Parathyroid adenoma (tissue), 2 donors: ENCODE results near the gene CSAD.

Source experiments
- H2AFZ ChIP-seq: fragments of 300-600 bp; sonication (generic); one replicate; pipeline ENCODE4 v1.7.0; 2017; ENCODE audit warnings: antibody characterized with exemption, mild to moderate bottlenecking
- H3K27ac ChIP-seq: fragments of 300-600 bp; sonication (generic); one replicate; pipeline ENCODE4 v1.7.0; 2017
- H3K27me3 ChIP-seq: fragments of 300-600 bp; sonication (generic); one replicate; pipeline ENCODE4 v1.7.0; 2017; ENCODE audit warnings: low read length; ENCODE audit not compliant: control insufficient read depth, insufficient read depth
- H3K36me3 ChIP-seq: fragments of 300-600 bp; sonication (generic); one replicate; pipeline ENCODE4 v1.7.0; 2017; ENCODE audit warnings: low read length; ENCODE audit not compliant: control insufficient read depth, insufficient read depth
- H3K4me1 ChIP-seq: fragments of 300-600 bp; sonication (generic); one replicate; pipeline ENCODE4 v1.7.0; 2017; ENCODE audit warnings: control low read depth
- H3K4me2 ChIP-seq: fragments of 300-600 bp; sonication (generic); one replicate; pipeline ENCODE4 v1.7.0; 2017; ENCODE audit warnings: low read length
- H3K4me3 ChIP-seq: fragments of 300-600 bp; sonication (generic); one replicate; pipeline ENCODE4 v1.7.0; 2017; ENCODE audit warnings: low read depth, low read length
- H3K79me2 ChIP-seq: fragments of 300-600 bp; sonication (generic); one replicate; pipeline ENCODE4 v1.7.0; 2017; ENCODE audit warnings: control low read depth
- H3K9ac ChIP-seq: fragments of 300-600 bp; sonication (generic); one replicate; pipeline ENCODE4 v1.7.0; 2017; ENCODE audit warnings: mild to moderate bottlenecking
- H3K9me3 ChIP-seq: fragments of 300-600 bp; sonication (generic); one replicate; pipeline ENCODE4 v1.7.0; 2017; ENCODE audit warnings: low read length; ENCODE audit not compliant: control insufficient read depth
- TF ChIP-seq, protein P1 (sequence below): fragments of 300-600 bp; sonication (generic); IDR thresholded peaks from one replicate; pipeline ENCODE4 v1.7.0; 2017; ENCODE audit warnings: antibody characterized with exemption, mild to moderate bottlenecking
- donor health status: primary hyperparathyroidism.

CSAD gene

DNA sequence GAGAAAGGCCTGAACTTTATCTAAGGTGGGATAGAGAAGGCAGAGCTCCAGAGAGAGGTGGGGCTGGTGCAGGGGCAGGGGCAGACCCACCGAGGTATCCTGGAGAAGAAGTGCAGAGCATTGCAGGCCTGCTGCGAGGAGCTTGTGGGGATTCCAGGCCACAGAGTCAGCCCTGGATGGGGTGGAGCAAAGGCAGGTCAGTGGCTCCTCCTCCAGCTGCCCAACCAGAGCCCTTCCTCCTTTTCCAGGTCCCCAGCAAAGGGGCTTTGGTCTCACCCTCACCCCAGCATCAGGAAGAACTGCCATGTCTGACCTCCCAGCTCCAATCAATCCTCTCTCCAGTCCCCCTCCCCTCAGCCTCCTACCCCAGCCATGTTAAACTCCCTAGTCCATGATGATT, 20.1 kb downstream of the CSAD start:
- Histone ChIP-seq H3K9me3 (no peaks in the 10 kb centered on the region), H3K79me2 (no peaks in the 10 kb centered on the region), H3K9ac (no peak overlapping the region), H3K27me3 (no peaks in the 10 kb centered on the region), H3K4me2 (no peak overlapping the region), H3K36me3 (no peaks in the 10 kb centered on the region), H3K4me3 (no peak overlapping the region), H3K4me1 (peaks cover 2% of the 10 kb centered on the region), H2AFZ (no peak overlapping the region), H3K27ac (no peak overlapping the region)
- TF ChIP-seq, protein P1, sequence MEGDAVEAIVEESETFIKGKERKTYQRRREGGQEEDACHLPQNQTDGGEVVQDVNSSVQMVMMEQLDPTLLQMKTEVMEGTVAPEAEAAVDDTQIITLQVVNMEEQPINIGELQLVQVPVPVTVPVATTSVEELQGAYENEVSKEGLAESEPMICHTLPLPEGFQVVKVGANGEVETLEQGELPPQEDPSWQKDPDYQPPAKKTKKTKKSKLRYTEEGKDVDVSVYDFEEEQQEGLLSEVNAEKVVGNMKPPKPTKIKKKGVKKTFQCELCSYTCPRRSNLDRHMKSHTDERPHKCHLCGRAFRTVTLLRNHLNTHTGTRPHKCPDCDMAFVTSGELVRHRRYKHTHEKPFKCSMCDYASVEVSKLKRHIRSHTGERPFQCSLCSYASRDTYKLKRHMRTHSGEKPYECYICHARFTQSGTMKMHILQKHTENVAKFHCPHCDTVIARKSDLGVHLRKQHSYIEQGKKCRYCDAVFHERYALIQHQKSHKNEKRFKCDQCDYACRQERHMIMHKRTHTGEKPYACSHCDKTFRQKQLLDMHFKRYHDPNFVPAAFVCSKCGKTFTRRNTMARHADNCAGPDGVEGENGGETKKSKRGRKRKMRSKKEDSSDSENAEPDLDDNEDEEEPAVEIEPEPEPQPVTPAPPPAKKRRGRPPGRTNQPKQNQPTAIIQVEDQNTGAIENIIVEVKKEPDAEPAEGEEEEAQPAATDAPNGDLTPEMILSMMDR: no peak

DNA sequence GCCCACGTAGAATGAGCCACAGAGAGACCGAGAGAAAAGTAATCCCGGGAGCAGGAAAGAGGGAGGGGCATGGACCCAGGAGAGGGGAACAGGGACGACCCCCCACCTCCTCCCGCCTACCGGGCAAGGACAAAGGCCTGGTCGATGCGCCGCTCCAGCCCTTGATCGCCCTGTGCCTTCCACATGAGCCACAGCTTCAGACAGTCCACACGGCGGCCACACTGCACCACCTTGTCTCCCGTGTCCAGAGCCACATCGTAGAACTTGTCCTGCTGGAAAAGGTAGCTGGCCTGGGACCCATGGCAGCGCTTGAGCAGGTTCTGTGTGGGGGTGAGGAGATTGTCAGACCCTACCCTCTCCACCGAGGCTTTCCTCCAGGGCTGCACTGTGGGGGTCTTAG, 20.7 kb downstream of the CSAD start:
- TF ChIP-seq, protein P1: no peak
- Histone ChIP-seq H3K36me3 (no peaks in the 10 kb centered on the region), H3K9me3 (no peaks in the 10 kb centered on the region), H3K9ac (no peak overlapping the region), H3K79me2 (no peaks in the 10 kb centered on the region), H3K4me1 (peaks cover 2% of the 10 kb centered on the region), H3K4me3 (no peak overlapping the region), H3K4me2 (no peak overlapping the region), H3K27ac (no peak overlapping the region), H2AFZ (no peak overlapping the region), H3K27me3 (no peaks in the 10 kb centered on the region)

DNA sequence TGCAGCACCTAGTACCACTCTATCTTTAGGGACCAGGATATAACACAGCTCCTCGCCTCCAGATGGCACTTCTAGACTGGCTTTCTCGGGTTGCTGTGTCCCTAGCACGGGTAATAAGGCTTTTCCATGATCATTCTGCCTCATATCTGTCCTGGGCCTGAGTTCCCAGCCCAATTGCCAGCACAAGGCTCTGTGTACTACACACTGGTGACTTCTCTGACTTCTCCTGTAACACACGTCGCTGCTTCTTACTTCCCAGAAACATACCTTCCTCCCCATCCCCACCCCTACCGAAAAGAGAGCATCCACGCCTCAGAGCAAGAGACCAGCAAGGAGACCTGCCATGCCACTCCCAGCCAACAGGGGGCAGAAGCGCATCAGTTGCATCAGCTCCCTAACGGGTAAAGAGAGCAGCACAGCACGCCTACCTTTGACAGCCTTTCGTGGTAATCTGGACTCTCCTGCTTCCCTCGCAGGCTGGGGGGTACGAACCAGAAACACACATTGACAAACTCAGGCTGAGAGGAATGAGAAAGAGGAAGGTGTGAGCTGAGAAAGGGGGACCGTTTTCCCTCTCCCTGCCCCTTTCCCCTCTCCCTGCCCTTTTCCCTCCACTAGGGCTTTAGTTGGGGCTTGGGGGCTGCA, 21.4 kb downstream of the CSAD start:
- H3K27ac ChIP-seq: no peak overlapping the region

DNA sequence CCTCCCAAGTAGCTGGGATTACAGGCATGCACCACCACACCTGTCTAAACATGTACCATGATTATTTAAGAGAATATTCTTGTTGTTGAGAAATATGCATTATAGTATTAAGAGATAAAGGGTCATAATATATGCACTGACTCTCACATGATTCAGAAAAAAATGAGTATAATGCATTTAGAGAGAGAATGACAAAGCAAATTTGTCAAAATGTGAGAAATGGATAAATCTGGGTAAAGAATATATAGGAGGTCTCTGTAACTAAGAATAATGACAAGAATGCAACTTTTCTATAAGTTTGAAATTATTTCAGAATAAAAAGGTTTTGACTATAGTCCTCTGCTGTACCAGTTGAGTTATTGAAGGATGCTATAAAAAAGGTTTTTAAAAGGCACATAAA, 28.3 kb downstream of the CSAD start:
- H3K4me1 ChIP-seq: no peaks in the 10 kb centered on the region
- TF ChIP-seq, protein P1: no peak
- no peaks in the 10 kb centered on the region for H3K27me3 ChIP-seq
- no peaks in the 10 kb centered on the region for H3K79me2 ChIP-seq
- no peak overlapping the region for H3K27ac ChIP-seq
- H3K4me2 ChIP-seq: no peak overlapping the region
- H3K9me3 ChIP-seq: no peaks in the 10 kb centered on the region
- no peak overlapping the region for H3K4me3 ChIP-seq
- H3K36me3 ChIP-seq: no peaks in the 10 kb centered on the region
- no peak overlapping the region for H3K9ac ChIP-seq
- no peak overlapping the region for H2AFZ ChIP-seq

More for the DNA sequence above, 21.4 kb downstream of the CSAD start:
- Histone ChIP-seq H3K4me2 (no peak overlapping the region), H3K9me3 (no peaks in the 10 kb centered on the region), H3K27me3 (no peaks in the 10 kb centered on the region), H3K4me3 (no peak overlapping the region), H3K9ac (no peak overlapping the region), H3K79me2 (no peaks in the 10 kb centered on the region), H2AFZ (peak overlapping the region; percentile 22), H3K4me1 (peaks cover 2% of the 10 kb centered on the region), H3K36me3 (no peaks in the 10 kb centered on the region)
- TF ChIP-seq, protein P1: peak; percentile 99

DNA sequence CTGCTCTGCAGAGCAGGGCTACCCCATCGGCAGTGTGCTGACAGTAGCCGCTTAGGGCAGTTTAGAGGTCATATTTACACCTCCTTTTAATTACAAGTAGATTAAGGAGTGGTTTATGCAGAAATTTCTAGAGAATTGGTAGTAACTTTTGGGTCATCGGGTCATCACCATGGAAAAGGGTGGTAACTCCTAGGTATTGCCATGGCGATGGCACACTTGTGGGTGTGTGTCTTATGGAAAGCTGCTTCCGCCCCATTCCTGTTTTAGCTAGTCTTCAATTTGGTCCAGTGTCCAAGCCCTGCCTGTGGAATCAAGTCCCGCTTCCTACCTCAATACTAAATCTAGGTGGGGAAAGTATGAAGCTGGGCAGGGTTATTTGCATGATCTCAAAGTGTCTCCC, 29.7 kb downstream of the CSAD start:
- TF ChIP-seq, protein P1: no peak
- no peak overlapping the region for H3K4me3 ChIP-seq
- no peaks in the 10 kb centered on the region for H3K4me1 ChIP-seq
- H2AFZ ChIP-seq: no peak overlapping the region
- H3K27me3 ChIP-seq: no peaks in the 10 kb centered on the region
- H3K36me3 ChIP-seq: no peaks in the 10 kb centered on the region
- no peak overlapping the region for H3K27ac ChIP-seq
- no peak overlapping the region for H3K4me2 ChIP-seq
- H3K79me2 ChIP-seq: no peaks in the 10 kb centered on the region
- H3K9ac ChIP-seq: no peak overlapping the region
- no peaks in the 10 kb centered on the region for H3K9me3 ChIP-seq
